Measurements from ENCODE around the gene GARIN1A.
A peak's percentile ranks its signal among the peaks of the same experiment; 100 is the strongest.

GARIN1A gene

GRCh38 chr7:128691227-128691626, 19.1 kb downstream of the GARIN1A start:
- no peak for DNase-seq (ENCODE audit: low read depth, low spot score)
- no peak overlapping the region for H3K4me3 ChIP-seq (ENCODE audit: insufficient read length, low read depth)
- H3K36me3 ChIP-seq (ENCODE audit: insufficient read depth, insufficient read length, low read length), result no peaks in the 10 kb centered on the region
- H3K9me3 ChIP-seq (ENCODE audit: insufficient read depth, low read length), result no peaks in the 10 kb centered on the region; the same call in 1 of the 2 replicates
- H3K9ac ChIP-seq (ENCODE audit: insufficient read length, low read depth), result no peak overlapping the region
- no peak for TF ChIP-seq SUZ12 (IDR thresholded peaks at IDR 0.05; ENCODE audit: extremely low read depth, insufficient read depth, insufficient read length)
- no peak for TF ChIP-seq ZNF274 (IDR thresholded peaks at IDR 0.05; ENCODE audit: low read depth, low read length)
- no peak for TF ChIP-seq YY1 (IDR thresholded peaks at IDR 0.05; ENCODE audit: insufficient read depth, insufficient read length)
- no peaks in the 10 kb centered on the region for H3K4me1 ChIP-seq (ENCODE audit: insufficient read depth, insufficient read length)
- no peaks in the 10 kb centered on the region for H3K27me3 ChIP-seq (ENCODE audit: insufficient read depth, insufficient read length)

GRCh38 chr7:128692623-128693270, 20.7 kb downstream of the GARIN1A start:
- Histone ChIP-seq H3K27me3 (ENCODE audit: insufficient read depth, insufficient read length) (no peaks in the 10 kb centered on the region), H3K9me3 (ENCODE audit: insufficient read depth, low read length) (no peaks in the 10 kb centered on the region; the same call in 1 of the 2 replicates), H3K4me1 (ENCODE audit: insufficient read depth, insufficient read length) (no peaks in the 10 kb centered on the region), H3K9ac (ENCODE audit: insufficient read length, low read depth) (no peak overlapping the region), H3K4me3 (ENCODE audit: insufficient read length, low read depth) (no peak overlapping the region), H3K36me3 (ENCODE audit: insufficient read depth, insufficient read length, low read length) (no peaks in the 10 kb centered on the region)
- TF ChIP-seq YY1 (IDR thresholded peaks at IDR 0.05; ENCODE audit: insufficient read depth, insufficient read length), result no peak
- no peak for TF ChIP-seq SUZ12 (IDR thresholded peaks at IDR 0.05; ENCODE audit: extremely low read depth, insufficient read depth, insufficient read length)
- no peak for TF ChIP-seq ZNF274 (IDR thresholded peaks at IDR 0.05; ENCODE audit: low read depth, low read length)
- no peak for DNase-seq (ENCODE audit: low read depth, low spot score)

- no peaks in the 10 kb centered on the region for H3K36me3 ChIP-seq (ENCODE audit: insufficient read depth, insufficient read length, low read length)
- no peak overlapping the region for H3K9ac ChIP-seq (ENCODE audit: insufficient read length, low read depth)
- H3K4me3 ChIP-seq (ENCODE audit: insufficient read length, low read depth), result no peak overlapping the region
- no peak for TF ChIP-seq YY1 (IDR thresholded peaks at IDR 0.05; ENCODE audit: insufficient read depth, insufficient read length)
- TF ChIP-seq SUZ12 (IDR thresholded peaks at IDR 0.05; ENCODE audit: extremely low read depth, insufficient read depth, insufficient read length), result no peak
- no peak for TF ChIP-seq ZNF274 (IDR thresholded peaks at IDR 0.05; ENCODE audit: low read depth, low read length)
- no peaks in the 10 kb centered on the region; the same call in 1 of the 2 replicates for H3K9me3 ChIP-seq (ENCODE audit: insufficient read depth, low read length)
- no peaks in the 10 kb centered on the region for H3K27me3 ChIP-seq (ENCODE audit: insufficient read depth, insufficient read length)
- peaks cover 3% of the 10 kb centered on the region for H3K4me1 ChIP-seq (ENCODE audit: insufficient read depth, insufficient read length)
- DNase-seq (ENCODE audit: low read depth, low spot score), result no peak
Measured at GRCh38 chr7:128693373-128694015, 21.4 kb downstream of the GARIN1A start.

DNA sequence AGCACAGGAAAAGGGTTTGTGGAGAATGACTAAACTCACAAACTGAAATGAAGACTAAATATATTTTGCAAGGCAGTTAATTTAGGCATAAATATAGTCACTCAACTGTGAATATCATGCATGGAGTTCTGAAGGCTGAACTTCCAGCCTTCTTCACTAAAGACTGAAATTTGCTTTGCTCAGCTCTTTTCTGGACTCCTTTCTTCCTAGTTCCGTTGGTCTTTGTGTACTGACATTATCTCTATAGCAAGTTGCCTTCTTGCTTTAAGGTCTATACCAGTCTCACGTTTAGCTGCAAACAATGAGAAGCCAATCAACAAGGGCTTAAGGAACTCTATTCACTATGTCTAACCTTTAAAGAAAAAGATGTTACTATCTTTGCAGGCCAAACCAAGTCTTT, 22.6 kb downstream of the GARIN1A start:
- Histone ChIP-seq H3K4me3 (ENCODE audit: insufficient read length, low read depth) (no peak overlapping the region), H3K4me1 (ENCODE audit: insufficient read depth, insufficient read length) (peaks cover 3% of the 10 kb centered on the region), H3K9me3 (ENCODE audit: insufficient read depth, low read length) (no peaks in the 10 kb centered on the region), H3K9ac (ENCODE audit: insufficient read length, low read depth) (no peak overlapping the region), H3K36me3 (ENCODE audit: insufficient read depth, insufficient read length, low read length) (no peaks in the 10 kb centered on the region), H3K27me3 (ENCODE audit: insufficient read depth, insufficient read length) (no peaks in the 10 kb centered on the region)
- no peak for TF ChIP-seq ZNF274 (IDR thresholded peaks at IDR 0.05; ENCODE audit: low read depth, low read length)
- TF ChIP-seq YY1 (IDR thresholded peaks at IDR 0.05; ENCODE audit: insufficient read depth, insufficient read length), result no peak
- TF ChIP-seq SUZ12 (IDR thresholded peaks at IDR 0.05; ENCODE audit: extremely low read depth, insufficient read depth, insufficient read length), result no peak
- DNase-seq (ENCODE audit: low read depth, low spot score), result no peak

- no peaks in the 10 kb centered on the region for H3K36me3 ChIP-seq (ENCODE audit: insufficient read depth, insufficient read length, low read length)
- H3K4me3 ChIP-seq (ENCODE audit: insufficient read length, low read depth), result no peak overlapping the region
- H3K9ac ChIP-seq (ENCODE audit: insufficient read length, low read depth), result no peak overlapping the region
- H3K27me3 ChIP-seq (ENCODE audit: insufficient read depth, insufficient read length), result no peaks in the 10 kb centered on the region
- peaks cover 3% of the 10 kb centered on the region for H3K4me1 ChIP-seq (ENCODE audit: insufficient read depth, insufficient read length)
- DNase-seq (ENCODE audit: low read depth, low spot score), result no peak
- peaks cover 8% of the 10 kb centered on the region for H3K9me3 ChIP-seq (ENCODE audit: insufficient read depth, low read length)
- TF ChIP-seq YY1 (IDR thresholded peaks at IDR 0.05; ENCODE audit: insufficient read depth, insufficient read length) (no peak), SUZ12 (IDR thresholded peaks at IDR 0.05; ENCODE audit: extremely low read depth, insufficient read depth, insufficient read length) (no peak), ZNF274 (IDR thresholded peaks at IDR 0.05; ENCODE audit: low read depth, low read length) (no peak)
Measured at GRCh38 chr7:128697302-128697905, 25.3 kb downstream of the GARIN1A start.

GRCh38 chr7:128699196-128699712, 27.2 kb downstream of the GARIN1A start:
- peaks cover 8% of the 10 kb centered on the region for H3K9me3 ChIP-seq (ENCODE audit: insufficient read depth, low read length)
- no peak for TF ChIP-seq SUZ12 (IDR thresholded peaks at IDR 0.05; ENCODE audit: extremely low read depth, insufficient read depth, insufficient read length)
- no peak for TF ChIP-seq YY1 (IDR thresholded peaks at IDR 0.05; ENCODE audit: insufficient read depth, insufficient read length)
- no peak for TF ChIP-seq ZNF274 (IDR thresholded peaks at IDR 0.05; ENCODE audit: low read depth, low read length)
- H3K27me3 ChIP-seq (ENCODE audit: insufficient read depth, insufficient read length), result no peaks in the 10 kb centered on the region
- peaks cover 3% of the 10 kb centered on the region for H3K4me1 ChIP-seq (ENCODE audit: insufficient read depth, insufficient read length)
- H3K9ac ChIP-seq (ENCODE audit: insufficient read length, low read depth), result no peak overlapping the region
- no peak overlapping the region for H3K4me3 ChIP-seq (ENCODE audit: insufficient read length, low read depth)
- peak; percentile 46 for DNase-seq (ENCODE audit: low read depth, low spot score)
- no peaks in the 10 kb centered on the region for H3K36me3 ChIP-seq (ENCODE audit: insufficient read depth, insufficient read length, low read length)

DNA sequence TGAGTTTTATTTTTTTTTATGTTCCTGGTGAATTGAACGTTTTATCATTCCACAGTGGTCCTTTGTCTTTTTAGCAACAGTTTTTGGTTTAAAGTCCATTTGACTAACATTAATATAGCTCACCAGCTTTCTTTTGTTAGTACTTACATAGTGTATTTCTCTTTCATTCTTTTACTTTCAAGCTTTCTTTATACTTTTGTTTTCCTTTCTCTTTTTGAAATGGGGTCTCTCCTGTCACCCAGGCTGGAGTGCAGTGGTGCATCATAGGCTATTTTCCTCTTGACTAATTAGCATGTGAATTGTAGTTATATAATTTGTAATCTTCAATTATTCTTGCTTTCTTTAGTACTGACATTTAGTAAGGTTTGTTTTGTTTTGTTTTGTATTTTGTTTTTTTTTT, 27.8 kb downstream of the GARIN1A start:
- Histone ChIP-seq H3K9me3 (ENCODE audit: insufficient read depth, low read length) (peaks cover 8% of the 10 kb centered on the region), H3K9ac (ENCODE audit: insufficient read length, low read depth) (no peak overlapping the region), H3K27me3 (ENCODE audit: insufficient read depth, insufficient read length) (no peaks in the 10 kb centered on the region), H3K4me3 (ENCODE audit: insufficient read length, low read depth) (no peak overlapping the region), H3K4me1 (ENCODE audit: insufficient read depth, insufficient read length) (peaks cover 5% of the 10 kb centered on the region), H3K36me3 (ENCODE audit: insufficient read depth, insufficient read length, low read length) (no peaks in the 10 kb centered on the region)
- DNase-seq (ENCODE audit: low read depth, low spot score), result no peak
- TF ChIP-seq YY1 (IDR thresholded peaks at IDR 0.05; ENCODE audit: insufficient read depth, insufficient read length) (no peak), ZNF274 (IDR thresholded peaks at IDR 0.05; ENCODE audit: low read depth, low read length) (no peak), SUZ12 (IDR thresholded peaks at IDR 0.05; ENCODE audit: extremely low read depth, insufficient read depth, insufficient read length) (no peak)

All from NT2/D1 (cell line).